DND-41 (cell line): ENCODE results near the gene DNAJC3.

Experiments used
- ATAC-seq: fragments of 200-7000 bp; cut with Tn5 transposase; 3 replicates; pipeline ENCODE4 v1.9.1; 2021; ENCODE audit warnings: low read depth; ENCODE audit not compliant: insufficient read depth
- DNase-seq: peaks from one replicate; pipeline ENCODE4 v3.0.0-alpha.2; 2020
- H2AFZ ChIP-seq: 2 replicates; pipeline ENCODE4 v1.6.0; 2012; ENCODE audit warnings: low read depth, low read length
- H3K27ac ChIP-seq: 2 replicates; pipeline ENCODE4 v1.5.1; 2012; ENCODE audit warnings: low read length, inconsistent platforms
- H3K27me3 ChIP-seq: fragments of 200-600 bp; sonication (generic); 2 replicates; pipeline ENCODE4 v1.6.0; 2012; ENCODE audit warnings: low read length, mild to moderate bottlenecking, inconsistent platforms; ENCODE audit not compliant: insufficient read depth, poor library complexity
- H3K36me3 ChIP-seq: 2 replicates; pipeline ENCODE4 v1.5.1; 2012; ENCODE audit warnings: low read length, inconsistent platforms; ENCODE audit not compliant: insufficient read depth
- H3K4me1 ChIP-seq: 2 replicates; pipeline ENCODE4 v1.5.1; 2012; ENCODE audit warnings: mild to moderate bottlenecking, low read length; ENCODE audit not compliant: insufficient read depth
- H3K4me2 ChIP-seq: 2 replicates; pipeline ENCODE4 v1.6.0; 2012; ENCODE audit warnings: mild to moderate bottlenecking, moderate library complexity, low read length, inconsistent platforms; ENCODE audit not compliant: insufficient read depth
- H3K4me3 ChIP-seq, 2 experiments: fragments of 200-600 bp in 1 of 2; shearing (Covaris generic) in 1 of 2; 2 replicates each; pipeline ENCODE4 v1.5.1; 2012 to 2016; ENCODE audit warnings: inconsistent platforms in 2 of 2, low read length in 2 of 2, mild to moderate bottlenecking in 2 of 2, low read depth in 1 of 2, moderate library complexity in 1 of 2
- H3K79me2 ChIP-seq: 2 replicates; pipeline ENCODE4 v1.6.0; 2012; ENCODE audit warnings: low read length, inconsistent platforms; ENCODE audit not compliant: insufficient read depth
- H3K9ac ChIP-seq: 2 replicates; pipeline ENCODE4 v1.6.0; 2012; ENCODE audit warnings: low read depth, mild to moderate bottlenecking, inconsistent platforms, low read length, moderate library complexity
- H3K9me3 ChIP-seq: 2 replicates; pipeline ENCODE4 v1.5.1; 2012; ENCODE audit warnings: low read length, moderate library complexity, mild to moderate bottlenecking, inconsistent platforms; ENCODE audit not compliant: insufficient read depth, severe bottlenecking
- H4K20me1 ChIP-seq: 2 replicates; pipeline ENCODE4 v1.6.0; 2012; ENCODE audit warnings: low read length; ENCODE audit not compliant: insufficient read depth
- EZH2 ChIP-seq: IDR thresholded peaks from 3 replicates; pipeline ENCODE4 v1.6.1; 2012; ENCODE audit warnings: borderline replicate concordance, low read depth, mild to moderate bottlenecking, moderate library complexity, low read length, inconsistent platforms; ENCODE audit not compliant: severe bottlenecking
- TF ChIP-seq, protein P1 (sequence below): IDR thresholded peaks from 2 replicates; pipeline ENCODE4 v1.5.1; 2012; ENCODE audit warnings: borderline replicate concordance, low read length, moderate library complexity, mild to moderate bottlenecking; ENCODE audit not compliant: poor library complexity, severe bottlenecking; ENCODE audit errors: extremely low read depth

DNAJC3 gene

DNA sequence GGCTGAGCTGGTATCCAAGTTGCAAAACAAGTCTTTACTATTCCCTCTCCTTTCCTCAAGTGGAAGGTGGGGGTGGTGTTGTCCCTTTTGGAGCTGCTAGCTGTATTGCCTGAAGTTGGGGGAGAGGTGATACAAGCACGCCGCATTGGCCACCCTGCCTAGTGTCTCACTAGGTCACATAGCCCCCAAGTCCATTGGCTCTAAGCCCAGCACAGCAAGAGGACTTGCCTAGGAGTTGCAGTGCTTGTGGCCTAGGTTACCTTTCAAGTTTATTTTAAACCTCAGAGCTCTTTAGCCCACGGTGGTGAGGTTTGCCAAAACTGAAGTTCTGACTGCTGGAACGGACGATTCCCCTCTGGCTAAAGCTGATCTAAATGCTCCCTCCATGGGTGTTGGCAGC is 5.3 kb upstream of the DNAJC3 start:
- Histone ChIP-seq H3K4me3 (no peak overlapping the region), H4K20me1 (no peaks in the 10 kb centered on the region), H3K9ac (no peak overlapping the region), H3K27ac (no peak overlapping the region), H3K27me3 (no peaks in the 10 kb centered on the region), H3K4me2 (no peak overlapping the region), H2AFZ (no peak overlapping the region), H3K36me3 (no peaks in the 10 kb centered on the region), H3K79me2 (peaks cover 11% of the 10 kb centered on the region), H3K4me1 (peaks cover 27% of the 10 kb centered on the region), H3K9me3 (peaks cover 14% of the 10 kb centered on the region)
- ATAC-seq = no peak
- no peak for DNase-seq
- TF ChIP-seq, protein P1, sequence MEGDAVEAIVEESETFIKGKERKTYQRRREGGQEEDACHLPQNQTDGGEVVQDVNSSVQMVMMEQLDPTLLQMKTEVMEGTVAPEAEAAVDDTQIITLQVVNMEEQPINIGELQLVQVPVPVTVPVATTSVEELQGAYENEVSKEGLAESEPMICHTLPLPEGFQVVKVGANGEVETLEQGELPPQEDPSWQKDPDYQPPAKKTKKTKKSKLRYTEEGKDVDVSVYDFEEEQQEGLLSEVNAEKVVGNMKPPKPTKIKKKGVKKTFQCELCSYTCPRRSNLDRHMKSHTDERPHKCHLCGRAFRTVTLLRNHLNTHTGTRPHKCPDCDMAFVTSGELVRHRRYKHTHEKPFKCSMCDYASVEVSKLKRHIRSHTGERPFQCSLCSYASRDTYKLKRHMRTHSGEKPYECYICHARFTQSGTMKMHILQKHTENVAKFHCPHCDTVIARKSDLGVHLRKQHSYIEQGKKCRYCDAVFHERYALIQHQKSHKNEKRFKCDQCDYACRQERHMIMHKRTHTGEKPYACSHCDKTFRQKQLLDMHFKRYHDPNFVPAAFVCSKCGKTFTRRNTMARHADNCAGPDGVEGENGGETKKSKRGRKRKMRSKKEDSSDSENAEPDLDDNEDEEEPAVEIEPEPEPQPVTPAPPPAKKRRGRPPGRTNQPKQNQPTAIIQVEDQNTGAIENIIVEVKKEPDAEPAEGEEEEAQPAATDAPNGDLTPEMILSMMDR = no peak
- TF ChIP-seq EZH2 = no peak

- peaks cover 53% of the 10 kb centered on the region for H3K79me2 ChIP-seq
- H4K20me1 ChIP-seq = peaks cover 15% of the 10 kb centered on the region; the same call in 1 of the 2 replicates
- H3K9me3 ChIP-seq = peaks cover 4% of the 10 kb centered on the region
- H3K9ac ChIP-seq = peak overlapping the region; percentile 93
- peaks cover 53% of the 10 kb centered on the region for H3K4me1 ChIP-seq
- H3K27ac ChIP-seq = peak overlapping the region; percentile 98
- no peaks in the 10 kb centered on the region for H3K27me3 ChIP-seq
- H3K4me2 ChIP-seq = peak overlapping the region; percentile 82
- peak overlapping the region; percentile 44 to 77 for H3K4me3 ChIP-seq
- H3K36me3 ChIP-seq = no peaks in the 10 kb centered on the region
- no peak; the same call in 2 of the 3 replicates for ATAC-seq
- peak overlapping the region; percentile 84 for H2AFZ ChIP-seq
- TF ChIP-seq EZH2 = no peak
- TF ChIP-seq, protein P1 = no peak
- peak; percentile 41 for DNase-seq
Measured at GRCh38 chr13:95676105-95676761, 706 bp upstream of the DNAJC3 start.

GRCh38 chr13:95677564-95678266 is 776 bp downstream of the DNAJC3 start:
- Histone ChIP-seq H3K4me3 (peak overlapping the region; percentile 77 to 84), H2AFZ (peak overlapping the region; percentile 87), H3K36me3 (no peaks in the 10 kb centered on the region), H3K9ac (peak overlapping the region; percentile 93), H3K79me2 (peaks cover 68% of the 10 kb centered on the region), H3K27me3 (no peaks in the 10 kb centered on the region), H3K4me1 (peaks cover 53% of the 10 kb centered on the region), H4K20me1 (peaks cover 20% of the 10 kb centered on the region; the same call in 1 of the 2 replicates), H3K9me3 (no peaks in the 10 kb centered on the region), H3K4me2 (peak overlapping the region; percentile 82), H3K27ac (peak overlapping the region; percentile 90)
- no peak for TF ChIP-seq EZH2
- TF ChIP-seq, protein P1 = no peak
- no peak; the same call in 2 of the 3 replicates for ATAC-seq
- no peak for DNase-seq
